Upper lobe of left lung (tissue), 6 donors: ENCODE data around the gene CREBL2. TPM values are rescaled to one million over a fixed set of nuclear protein-coding genes. Genes with fewer than 3 reads are reported as not detected.

Experiments
- ATAC-seq, 2 donors: fragments of 200-7000 bp; cut with Tn5 transposase; one replicate each; pipeline ENCODE4 v1.9.1; 2022; ENCODE audit warnings: mild to moderate bottlenecking in 2 of 2, moderate library complexity in 2 of 2; ENCODE audit not compliant: low FRiP score in 2 of 2
- DNase-seq, 2 donors: peaks; one replicate each; pipeline ENCODE4 v3.0.0-alpha.2; 2019 to 2020
- H3K27ac ChIP-seq, 4 donors: fragments of 200-600 bp; sonication (generic); one replicate each; pipeline ENCODE4 v1.5.1; 2016 to 2019
- H3K27me3 ChIP-seq, 4 donors: fragments of 200-600 bp; sonication (generic); one replicate each; pipeline ENCODE4 v1.5.1; 2017 to 2019
- H3K36me3 ChIP-seq, 4 donors: fragments of 200-600 bp; sonication (generic); one replicate each; pipeline ENCODE4 v1.5.1; 2016 to 2019
- H3K4me1 ChIP-seq, 4 donors: fragments of 200-600 bp; sonication (generic); one replicate each; pipeline ENCODE4 v1.5.1; 2018 to 2019
- H3K4me3 ChIP-seq, 4 donors: fragments of 200-600 bp; sonication (generic); one replicate each; pipeline ENCODE4 v1.5.1; 2017 to 2019; ENCODE audit warnings: mild to moderate bottlenecking in 2 of 4, moderate library complexity in 1 of 4
- H3K9me3 ChIP-seq, 4 donors: fragments of 200-600 bp; sonication (generic); one replicate each; pipeline ENCODE4 v1.5.1; 2018 to 2019
- EP300 ChIP-seq, 4 donors: sonication (generic); formaldehyde crosslinking; IDR thresholded peaks; one replicate each; pipeline ENCODE4 v1.5.1; 2017; ENCODE audit warnings: antibody characterized with exemption in 4 of 4, control low read depth in 2 of 4
- POLR2A ChIP-seq, 4 donors: fragments of 450-650 bp; IDR thresholded peaks; one replicate each; pipeline ENCODE4 v1.5.1; 2016 to 2017; ENCODE audit warnings: antibody characterized with exemption in 4 of 4, mild to moderate bottlenecking in 2 of 4
- POLR2AphosphoS5 ChIP-seq, 2 donors: sonication (generic); formaldehyde crosslinking; IDR thresholded peaks; one replicate each; pipeline ENCODE4 v1.5.1; 2017; ENCODE audit warnings: antibody characterized with exemption in 2 of 2
- WGBS, 2 donors: methylation state at CpG; one replicate each; pipeline ENCODE4 v1.1.5; 2017 to 2018; 5-methylcytosine and 5-hydroxymethylcytosine counted together
- total RNA-seq, 6 donors: library from RNA; depleted of rRNA in 4 of 6; stranded (reverse); fragments of >200 nt in 4 of 6; gene quantifications; one replicate each; pipeline versions ENCODE4 v1.1.0 to v1.2.1, GENCODE V29; 2016 to 2021
- TF ChIP-seq, protein P1 (sequence below), 6 experiments: fragments of 450-650 bp in 4 of 6; fragments of 200-600 bp in 2 of 6; sonication (generic) in 2 of 6; IDR thresholded peaks; one replicate each; pipeline ENCODE4 v1.5.1; 2016 to 2019; ENCODE audit warnings: antibody characterized with exemption in 6 of 6
- donor health status: DM: no; HTN: no; CAD: no; lungs with moderate emphysema.
- donor health status: DM: no; HTN: yes; CAD: no; lungs with severe emphysema.

The CREBL2 gene, protein sequence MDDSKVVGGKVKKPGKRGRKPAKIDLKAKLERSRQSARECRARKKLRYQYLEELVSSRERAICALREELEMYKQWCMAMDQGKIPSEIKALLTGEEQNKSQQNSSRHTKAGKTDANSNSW
- 10 to 100 TPM; 40.1 to 74.2 (median 48.2) TPM for total RNA-seq

DNA sequence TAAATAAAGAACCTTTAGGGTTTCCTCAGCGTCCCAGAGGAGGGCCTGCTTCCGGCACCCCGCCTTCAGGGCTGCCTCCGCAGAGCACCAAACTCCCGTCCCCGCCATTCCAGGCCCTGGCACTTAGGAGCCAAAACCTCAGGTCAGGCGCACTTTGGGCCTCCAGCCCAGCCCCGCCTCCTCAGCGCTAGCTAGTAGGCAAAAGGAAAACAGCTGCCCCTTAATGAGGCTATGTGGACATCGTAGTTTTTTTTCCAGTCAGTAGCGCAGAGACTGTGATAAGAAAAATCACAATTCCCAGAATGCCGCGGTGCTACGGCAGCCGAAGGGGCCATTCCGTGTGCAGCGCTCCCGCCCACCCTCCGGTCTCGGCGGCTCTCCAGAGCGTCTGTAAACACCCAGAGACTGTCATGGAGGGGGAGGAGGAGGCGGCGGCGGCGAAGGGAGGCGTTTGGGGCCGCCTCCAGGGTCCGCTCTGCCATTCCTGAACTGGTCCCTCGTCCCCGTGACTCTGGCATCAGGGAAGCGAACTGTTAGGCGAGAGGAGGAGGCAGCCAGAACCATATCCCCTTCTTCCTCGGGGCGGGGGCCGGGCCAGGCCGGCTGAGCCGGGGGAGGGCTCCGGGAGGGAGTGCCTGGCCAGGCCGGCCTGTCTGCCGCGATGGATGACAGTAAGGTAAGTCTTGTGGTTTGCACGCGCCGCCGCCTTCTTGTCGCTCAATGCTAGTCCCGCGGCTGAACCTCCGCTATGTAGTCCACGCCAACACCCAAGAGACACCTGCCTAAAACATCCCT lies at the start of gene CREBL2:
Gene CREBL2 (plus strand): TSS at position 365 of the 795 bp plus-strand sequence. CDS start 297 bp downstream, at position 662.
- Histone ChIP-seq H3K9me3 (no peaks in the 10 kb centered on the region), H3K27ac (peak within 1 kb of the TSS; percentile 89 to 96 (median 93)), H3K27me3 (no peaks in the 10 kb centered on the region), H3K36me3 (no peaks in the 10 kb centered on the region), H3K4me1 (peaks cover 19 to 27% (median 22%) of the 10 kb centered on the region in 4 donors), H3K4me3 (peak within 1 kb of the TSS; percentile 53 to 71 (median 62))
- ATAC-seq (peak; percentile 97 to 99), DNase-seq (peak; percentile 96)
- 0 to 1% methylated on average over 8 to 46 of the region's 51 CpGs for WGBS, 2 donors
- TF ChIP-seq, protein P1, sequence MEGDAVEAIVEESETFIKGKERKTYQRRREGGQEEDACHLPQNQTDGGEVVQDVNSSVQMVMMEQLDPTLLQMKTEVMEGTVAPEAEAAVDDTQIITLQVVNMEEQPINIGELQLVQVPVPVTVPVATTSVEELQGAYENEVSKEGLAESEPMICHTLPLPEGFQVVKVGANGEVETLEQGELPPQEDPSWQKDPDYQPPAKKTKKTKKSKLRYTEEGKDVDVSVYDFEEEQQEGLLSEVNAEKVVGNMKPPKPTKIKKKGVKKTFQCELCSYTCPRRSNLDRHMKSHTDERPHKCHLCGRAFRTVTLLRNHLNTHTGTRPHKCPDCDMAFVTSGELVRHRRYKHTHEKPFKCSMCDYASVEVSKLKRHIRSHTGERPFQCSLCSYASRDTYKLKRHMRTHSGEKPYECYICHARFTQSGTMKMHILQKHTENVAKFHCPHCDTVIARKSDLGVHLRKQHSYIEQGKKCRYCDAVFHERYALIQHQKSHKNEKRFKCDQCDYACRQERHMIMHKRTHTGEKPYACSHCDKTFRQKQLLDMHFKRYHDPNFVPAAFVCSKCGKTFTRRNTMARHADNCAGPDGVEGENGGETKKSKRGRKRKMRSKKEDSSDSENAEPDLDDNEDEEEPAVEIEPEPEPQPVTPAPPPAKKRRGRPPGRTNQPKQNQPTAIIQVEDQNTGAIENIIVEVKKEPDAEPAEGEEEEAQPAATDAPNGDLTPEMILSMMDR (IDR thresholded peaks at IDR 0.05): peak in 1 of 6 experiments; percentile 38
- peak in 2 of 4 donors; percentile 33 to 90 for TF ChIP-seq EP300 (IDR thresholded peaks at IDR 0.05)
- TF ChIP-seq POLR2AphosphoS5 (IDR thresholded peaks at IDR 0.05): peak; percentile 91 to 99
- TF ChIP-seq POLR2A (IDR thresholded peaks at IDR 0.05): peak in 3 of 4 donors; percentile 67 to 92 (median 71)

DNA sequence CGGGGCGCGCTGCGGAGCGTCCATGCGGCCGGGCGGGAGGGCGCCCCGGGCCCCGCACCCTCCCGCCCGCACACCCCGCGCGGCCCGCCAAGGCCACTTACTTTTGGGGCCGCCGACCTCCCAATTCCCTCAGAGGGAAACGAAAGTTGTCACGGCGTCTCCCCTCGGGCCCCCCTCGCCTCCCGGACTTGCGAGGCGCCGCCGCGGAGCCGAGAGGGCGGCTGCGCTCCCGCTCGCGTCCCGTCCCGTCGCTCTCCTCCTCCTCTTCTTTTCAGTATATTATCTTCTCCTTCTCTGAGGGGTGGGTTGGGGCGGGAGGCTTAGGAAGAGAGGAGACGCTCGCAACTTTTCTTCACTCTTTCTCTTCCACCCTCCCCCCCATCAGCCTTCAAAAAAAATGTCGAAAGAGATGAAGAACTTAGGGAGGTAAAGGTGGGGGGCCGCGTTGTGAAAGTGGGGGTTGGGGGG lies 49.6 kb upstream of the CREBL2 start:
- peak overlapping the region; percentile 75 to 79 (median 77) for H3K4me3 ChIP-seq
- WGBS, 2 donors: 0% methylated on average over 23 to 32 of the region's 45 CpGs
- ATAC-seq (peak in 1 of 2 donors; percentile 9), DNase-seq (no peak)
- H3K4me1 ChIP-seq: peaks cover 15 to 33% (median 21%) of the 10 kb centered on the region in 4 donors
- peak overlapping the region; percentile 100 for H3K27ac ChIP-seq
- H3K27me3 ChIP-seq: no peaks in the 10 kb centered on the region
- H3K36me3 ChIP-seq: no peaks in the 10 kb centered on the region
- no peaks in the 10 kb centered on the region for H3K9me3 ChIP-seq
- TF ChIP-seq POLR2A (IDR thresholded peaks at IDR 0.05): no peak
- TF ChIP-seq, protein P1 (IDR thresholded peaks at IDR 0.05): no peak
- TF ChIP-seq EP300 (IDR thresholded peaks at IDR 0.05): no peak
- no peak for TF ChIP-seq POLR2AphosphoS5 (IDR thresholded peaks at IDR 0.05)

DNA sequence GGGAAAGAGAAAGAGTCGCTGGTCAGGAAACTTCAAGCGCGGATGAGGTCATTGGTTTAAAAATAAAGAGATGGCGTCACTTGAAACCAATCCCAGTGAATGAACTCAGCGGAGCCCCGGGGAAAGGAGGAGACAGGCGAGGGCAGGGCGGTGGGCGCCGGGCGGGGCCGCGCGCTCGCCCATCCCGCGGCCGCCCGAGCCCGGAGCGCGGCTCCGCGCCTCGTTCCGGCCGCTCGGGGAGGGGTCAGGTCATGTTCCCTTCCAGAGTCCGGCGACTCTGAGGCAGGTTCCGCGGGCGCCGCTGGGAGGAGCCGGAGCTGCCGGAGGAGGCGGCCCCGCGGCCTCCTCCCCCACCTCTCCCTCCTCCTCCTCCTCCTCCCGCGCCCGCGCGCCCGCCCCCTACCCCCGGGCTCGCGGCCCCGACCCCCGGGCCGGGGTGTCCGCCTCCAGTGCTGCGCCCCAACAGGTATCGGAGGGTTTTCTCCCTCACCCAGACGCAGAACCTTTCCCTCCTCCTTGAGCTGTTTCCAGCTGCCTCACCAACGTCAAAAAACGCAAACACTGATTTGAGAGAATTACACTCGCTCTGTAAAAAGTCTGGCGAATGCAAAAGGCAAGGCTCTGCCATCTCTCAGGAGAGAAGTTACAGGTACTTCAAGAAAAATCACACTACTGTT lies 49.0 kb upstream of the CREBL2 start, which contains the start of gene DUSP16:
Gene DUSP16 (minus strand): TSS at position 279 of the 677 bp plus-strand sequence. CDS start 41,765 bp downstream, outside the sequence.
- peak; percentile 95 to 97 for ATAC-seq
- Histone ChIP-seq H3K36me3 (no peaks in the 10 kb centered on the region), H3K4me3 (peak within 1 kb of the TSS; percentile 75 to 79 (median 77)), H3K4me1 (peaks cover 15 to 33% (median 21%) of the 10 kb centered on the region in 4 donors), H3K27me3 (no peaks in the 10 kb centered on the region), H3K27ac (peak within 1 kb of the TSS; percentile 100), H3K9me3 (no peaks in the 10 kb centered on the region)
- DNase-seq: peak; percentile 95 to 97
- TF ChIP-seq EP300 (IDR thresholded peaks at IDR 0.05) (no peak), POLR2AphosphoS5 (IDR thresholded peaks at IDR 0.05) (peak in 1 of 2 donors; percentile 83), POLR2A (IDR thresholded peaks at IDR 0.05) (peak in 3 of 4 donors; percentile 74 to 94 (median 92))
- TF ChIP-seq, protein P1 (IDR thresholded peaks at IDR 0.05): peak in 4 of 6 experiments; percentile 17 to 49 (median 46)
- 1% methylated on average over 22 to 40 of the region's 59 CpGs for WGBS, 2 donors

DNA sequence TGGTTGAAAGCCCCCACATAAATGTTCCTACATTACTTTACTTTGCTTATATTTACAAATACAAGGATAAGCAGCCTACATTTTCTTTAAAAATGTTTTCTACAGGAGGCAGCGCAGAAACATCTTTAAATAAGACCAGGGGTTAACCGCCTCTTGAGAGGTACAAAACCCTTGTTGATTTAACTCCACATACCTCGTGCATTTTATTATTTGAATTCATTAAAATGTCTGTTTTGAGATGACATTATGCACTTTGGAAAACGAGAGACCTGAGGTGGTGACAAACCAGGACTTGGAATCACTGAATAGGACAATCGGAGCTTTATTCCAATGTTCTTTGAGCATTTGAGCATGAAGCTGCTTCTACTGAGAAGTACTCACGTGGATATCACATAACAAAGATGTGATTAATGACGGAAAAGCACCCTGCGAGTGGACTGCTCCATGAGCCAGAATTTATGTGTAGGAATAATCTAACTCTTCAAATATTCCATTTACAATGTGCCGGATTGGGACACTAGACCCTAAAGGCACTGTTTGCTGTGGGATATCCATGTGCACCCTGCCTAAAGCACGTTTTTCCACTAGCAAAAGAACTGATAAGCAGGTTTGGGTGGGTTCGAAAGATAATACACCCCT lies 48.3 kb upstream of the CREBL2 start:
- DNase-seq: no peak

More for the DNA sequence above, 48.3 kb upstream of the CREBL2 start:
- Histone ChIP-seq H3K4me1 (peaks cover 15 to 32% (median 21%) of the 10 kb centered on the region in 4 donors), H3K36me3 (no peaks in the 10 kb centered on the region), H3K9me3 (no peaks in the 10 kb centered on the region), H3K27ac (peak overlapping the region; percentile 100), H3K27me3 (no peaks in the 10 kb centered on the region), H3K4me3 (peak overlapping the region in 3 of 4 donors; percentile 75 to 77 (median 77))
- no peak for ATAC-seq
- TF ChIP-seq POLR2AphosphoS5 (IDR thresholded peaks at IDR 0.05): no peak
- TF ChIP-seq EP300 (IDR thresholded peaks at IDR 0.05): no peak
- TF ChIP-seq, protein P1 (IDR thresholded peaks at IDR 0.05): no peak
- peak in 1 of 4 donors; percentile 13 for TF ChIP-seq POLR2A (IDR thresholded peaks at IDR 0.05)
- 45 to 50% methylated on average over 11 of the region's 11 CpGs for WGBS, 2 donors
